Measurements from ENCODE around the gene EVA1C. TPM values are rescaled to one million over a fixed set of nuclear protein-coding genes. Genes with fewer than 3 reads are reported as not detected.

EVA1C gene
- total RNA-seq, 1 experiment from 2014 or later, result 0.98 TPM

GRCh38 chr21:32519945-32520874, 107.7 kb downstream of the EVA1C start:
- H3K27ac Mint-ChIP-seq, result no peak overlapping the region
- H3K27me3 Mint-ChIP-seq (ENCODE audit: low read depth), result no peaks in the 10 kb centered on the region

More at GRCh38 chr21:32519945-32520874, 107.7 kb downstream of the EVA1C start:
- peaks cover 24 to 29% of the 10 kb centered on the region in 2 experiments for H3K4me1 Mint-ChIP-seq
- no peak overlapping the region for H3K23ac ChIP-seq (ENCODE audit: insufficient read length, low read depth, low read length)
- no peak for TF ChIP-seq CTCF (conservative IDR thresholded peaks at IDR 0.05)
- no peak overlapping the region for H2BK15ac ChIP-seq (ENCODE audit: low read depth, low read length)
- no peak overlapping the region for H4K8ac ChIP-seq (replicated peaks; ENCODE audit: insufficient read length, low read depth, low read length)
- H3K18ac ChIP-seq (ENCODE audit: insufficient read length, low read depth, low read length), result no peak overlapping the region
- H3K79me1 ChIP-seq (ENCODE audit: insufficient read depth, low read depth, low read length, poor library complexity, severe bottlenecking), result no peaks in the 10 kb centered on the region
- no peaks in the 10 kb centered on the region for H3K4me1 ChIP-seq (ENCODE audit: insufficient read depth, low read length)
- H2AK5ac ChIP-seq (ENCODE audit: insufficient read length, low read length), result no peak overlapping the region
- H2BK120ac ChIP-seq (ENCODE audit: low read depth, low read length, poor library complexity, severe bottlenecking), result no peak overlapping the region
- H4K91ac ChIP-seq (ENCODE audit: insufficient read length, low read depth, low read length), result no peak overlapping the region
- no peak overlapping the region for H2BK5ac ChIP-seq (ENCODE audit: insufficient read length, low read length)
- H3K9me3 Mint-ChIP-seq, result peaks cover 10% of the 10 kb centered on the region in 2 experiments; a peak in 4 of 5 replicates
- H3K79me2 ChIP-seq (ENCODE audit: insufficient read depth, low read length), result no peaks in the 10 kb centered on the region
- no peak overlapping the region for H3K4me3 Mint-ChIP-seq
- H2BK12ac ChIP-seq (ENCODE audit: insufficient read length, low read depth, low read length), result no peak overlapping the region
- H4K20me1 ChIP-seq (ENCODE audit: control insufficient read depth, insufficient read depth, insufficient read length), result no peaks in the 10 kb centered on the region
- WGBS (ENCODE audit: extremely low coverage, insufficient read length, low lambda C conversion rate), result no CpG with 5 or more reads among the region's 12 CpGs
- H3K4me2 ChIP-seq (ENCODE audit: insufficient read depth, insufficient read length, low read length), result no peak overlapping the region
- H2BK20ac ChIP-seq (ENCODE audit: low read depth, low read length, poor library complexity, severe bottlenecking), result no peak overlapping the region
- H2AFZ ChIP-seq (ENCODE audit: low read length), result no peak overlapping the region
- H3K4ac ChIP-seq (ENCODE audit: low read depth, low read length), result no peak overlapping the region
- H3K36me3 Mint-ChIP-seq (ENCODE audit: insufficient read depth in 1 of 3, low read depth in 3 of 3), result peaks cover 0 to 9% (median 5%) of the 10 kb centered on the region in 3 experiments; a peak in 5 of 7 replicates
- H3K27me3 ChIP-seq (ENCODE audit: insufficient read depth, low read length), result no peaks in the 10 kb centered on the region
- no peak for DNase-seq
- no peak overlapping the region for H4K5ac ChIP-seq (ENCODE audit: insufficient read length, low read depth, low read length)
- no peak overlapping the region for H3T11ph ChIP-seq (ENCODE audit: low read length)
- H3K9me3 ChIP-seq (ENCODE audit: control insufficient read depth, low read depth, low read length), result no peaks in the 10 kb centered on the region
- no peaks in the 10 kb centered on the region for H3K23me2 ChIP-seq (ENCODE audit: insufficient read length, low read depth, low read length, poor library complexity, severe bottlenecking)
- no peak overlapping the region for H3K56ac ChIP-seq (ENCODE audit: insufficient read length, low read depth, low read length)
- no peak overlapping the region for H3K14ac ChIP-seq (ENCODE audit: insufficient read depth, low read length)
- H3K9ac ChIP-seq (ENCODE audit: extremely low read depth, insufficient read length, low read length), result no peak overlapping the region
- H3K27ac ChIP-seq (ENCODE audit: insufficient read length, low read depth, low read length), result no peak overlapping the region
